K562 (cell line): ENCODE data around the gene FTL. TPM values are rescaled to one million over a fixed set of nuclear protein-coding genes. Genes with fewer than 3 reads are reported as not detected.

Experiments
- BCOR ChIP-seq: fragments of 450-650 bp; IDR thresholded peaks from 2 replicates; pipeline ENCODE4 v1.6.1; 2016
- FOXP4 ChIP-seq: sonication (generic); formaldehyde crosslinking; IDR thresholded peaks from 2 replicates; pipeline ENCODE4 v1.8.0; 2022; ENCODE audit warnings: mild to moderate bottlenecking, missing genetic modification reagents, borderline replicate concordance
- GABPB2 ChIP-seq: fragments of 250-450 bp; sonication (Bioruptor Pico); conservative IDR thresholded peaks from 2 replicates; pipeline ENCODE4 v1.5.1; 2021; ENCODE audit warnings: mild to moderate bottlenecking
- GTF2E2 ChIP-seq: fragments of 200-800 bp; sonication (Bioruptor generic); IDR thresholded peaks from 2 replicates; pipeline ENCODE4 v1.6.1; 2016; ENCODE audit warnings: missing genetic modification characterization, missing compliant biosample characterization
- MCM3 ChIP-seq: fragments of 450-650 bp; IDR thresholded peaks from 2 replicates; pipeline ENCODE4 v1.6.1; 2016
- NFE2L1 ChIP-seq: fragments of 450-650 bp; IDR thresholded peaks from 2 replicates; pipeline ENCODE4 v1.6.1; 2016; ENCODE audit warnings: missing genetic modification characterization, low read depth, mild to moderate bottlenecking, missing compliant biosample characterization, moderate library complexity, borderline replicate concordance
- NR2C2 ChIP-seq, 2 experiments: fragments of 200-800 bp in 1 of 2; sonication (Bioruptor generic) in 1 of 2; sonication (generic) in 1 of 2; formaldehyde crosslinking in 1 of 2; IDR thresholded peaks; 2 replicates each; pipeline versions ENCODE4 v1.6.1 to v1.8.0; 2016 to 2022; ENCODE audit warnings: mild to moderate bottlenecking in 1 of 2, missing compliant biosample characterization in 1 of 2, missing genetic modification characterization in 1 of 2, missing genetic modification reagents in 1 of 2
- RBM39 ChIP-seq: fragments of 200-400 bp; formaldehyde crosslinking; optimal IDR thresholded peaks from 2 replicates; pipeline ENCODE3; 2018; ENCODE audit warnings: low read depth, low read length
- TBL1XR1 ChIP-seq, 2 experiments: IDR thresholded peaks; 2 replicates each; pipeline ENCODE4 v1.6.1; 2012; ENCODE audit warnings: improper control_type of control experiment in 2 of 2, low read length in 2 of 2, mild to moderate bottlenecking in 1 of 2
- TEAD2 ChIP-seq: fragments of 450-650 bp; IDR thresholded peaks from 2 replicates; pipeline ENCODE4 v1.6.1; 2016; ENCODE audit warnings: missing genetic modification characterization, control low read depth, missing compliant biosample characterization
- UBTF ChIP-seq, 2 experiments: IDR thresholded peaks; 2 replicates each; pipeline ENCODE4 v1.6.1; 2012; ENCODE audit warnings: improper control_type of control experiment in 2 of 2, low read depth in 2 of 2, low read length in 2 of 2, borderline replicate concordance in 1 of 2
- ZNF347 ChIP-seq: fragments of 450-650 bp; formaldehyde crosslinking; IDR thresholded peaks from 2 replicates; pipeline ENCODE4 v1.4.0; 2020; ENCODE audit warnings: low read depth, mild to moderate bottlenecking, moderate library complexity
- ZNF512 ChIP-seq: IDR thresholded peaks from 2 replicates; pipeline ENCODE4 v1.6.1; 2016; ENCODE audit warnings: missing genetic modification characterization, missing compliant biosample characterization
- ZNF699 ChIP-seq: fragments of 250-450 bp; sonication (Bioruptor Pico); IDR thresholded peaks from 2 replicates; pipeline ENCODE4 v1.8.0; 2021; ENCODE audit warnings: mild to moderate bottlenecking, moderate library complexity; ENCODE audit not compliant: insufficient replicate concordance
- ZNF707 ChIP-seq: fragments of 250-450 bp; sonication (Bioruptor Pico); conservative IDR thresholded peaks from 2 replicates; pipeline ENCODE4 v1.8.0; 2022; ENCODE audit warnings: inconsistent platforms, mild to moderate bottlenecking, moderate library complexity
- ZNF717 ChIP-seq: fragments of 250-450 bp; sonication (Bioruptor Pico); IDR thresholded peaks from 2 replicates; pipeline ENCODE4 v1.5.0; 2021
- ZNF76 ChIP-seq: fragments of 250-450 bp; sonication (Bioruptor Pico); IDR thresholded peaks from 2 replicates; pipeline ENCODE4 v1.4.0; 2020; ENCODE audit warnings: mild to moderate bottlenecking, moderate library complexity, borderline replicate concordance
- polyA plus RNA-seq, 8 experiments: library from polyadenylated mRNA; depleted of rRNA in 4 of 8; stranded (reverse) in 5 of 8; unstranded in 3 of 8; fragments of >200 nt; fragmentation: Nextera tagmentation in 2 of 8; fragmentation: Illumina TruSeq in 1 of 8; extraction: Ambion mirVana in 2 of 8; extraction: Trizol in 1 of 8; gene quantifications; 2 replicates each; pipeline versions ENCODE4 v1.2.1 to v1.2.3, GENCODE V29; 2011 to 2014; ENCODE audit warnings: inconsistent platforms in 1 of 8, missing spikeins in 1 of 8
- total RNA-seq, 7 experiments: library from RNA; depleted of rRNA in 6 of 7; stranded (reverse); fragments of >200 nt in 6 of 7; fragmentation: Illumina TruSeq in 2 of 7; extraction: Trizol in 2 of 7; gene quantifications; 2 replicates each; pipeline versions ENCODE4 v1.2.1 to v1.2.3, GENCODE V29; 2011 to 2021; ENCODE audit warnings: low replicate concordance in 1 of 7
- TF ChIP-seq, protein P1 (sequence below): fragments of 450-650 bp; formaldehyde crosslinking; conservative IDR thresholded peaks from 2 replicates; pipeline ENCODE4 v1.4.0; 2022; ENCODE audit warnings: mild to moderate bottlenecking, missing genetic modification characterization
- TF ChIP-seq, protein P2 (sequence below): sonication (generic); formaldehyde crosslinking; IDR thresholded peaks from 2 replicates; pipeline ENCODE4 v1.4.0; 2020; ENCODE audit warnings: mild to moderate bottlenecking, missing genetic modification reagents

The FTL gene
- total and polyA plus RNA-seq, 9 of the 15 experiments (the other 6 are each of a cell fraction or from before 2014, with no cell fraction given), result 1,231 to 27,415 (median 3,965) TPM

DNA sequence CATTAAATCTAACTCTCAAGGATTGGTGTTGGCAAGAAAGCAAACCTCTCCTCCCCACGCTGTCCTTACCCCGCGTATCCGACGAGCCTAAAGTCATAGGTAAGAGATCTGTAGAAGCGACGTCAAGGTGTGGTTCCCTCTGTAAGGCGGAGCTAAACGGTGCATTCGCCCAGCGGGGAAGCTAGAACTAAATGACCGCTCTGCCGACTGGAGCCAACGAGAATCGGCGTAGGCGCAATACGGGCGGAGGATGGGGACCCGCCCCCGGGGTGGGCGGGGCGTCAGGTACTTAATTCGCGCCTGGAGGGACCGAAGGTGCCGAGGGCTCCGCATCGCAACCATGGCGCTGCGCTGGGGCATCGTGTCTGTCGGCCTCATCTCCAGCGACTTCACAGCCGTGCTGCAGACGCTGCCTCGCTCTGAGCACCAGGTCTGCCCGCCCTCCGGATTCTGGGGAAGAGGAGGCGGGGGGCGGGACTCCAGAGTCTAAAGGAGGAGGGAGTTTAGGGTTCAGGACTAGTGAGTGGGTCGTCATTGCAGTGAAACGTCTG, 31.7 kb upstream of the FTL start, which contains the start of gene DHDH (continued):
- TF ChIP-seq, protein P1, sequence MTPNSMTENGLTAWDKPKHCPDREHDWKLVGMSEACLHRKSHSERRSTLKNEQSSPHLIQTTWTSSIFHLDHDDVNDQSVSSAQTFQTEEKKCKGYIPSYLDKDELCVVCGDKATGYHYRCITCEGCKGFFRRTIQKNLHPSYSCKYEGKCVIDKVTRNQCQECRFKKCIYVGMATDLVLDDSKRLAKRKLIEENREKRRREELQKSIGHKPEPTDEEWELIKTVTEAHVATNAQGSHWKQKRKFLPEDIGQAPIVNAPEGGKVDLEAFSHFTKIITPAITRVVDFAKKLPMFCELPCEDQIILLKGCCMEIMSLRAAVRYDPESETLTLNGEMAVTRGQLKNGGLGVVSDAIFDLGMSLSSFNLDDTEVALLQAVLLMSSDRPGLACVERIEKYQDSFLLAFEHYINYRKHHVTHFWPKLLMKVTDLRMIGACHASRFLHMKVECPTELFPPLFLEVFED (CRISPR knock-in tag), result no peak
- TF ChIP-seq ZNF717 (CRISPR knock-in tag) (no peak), TEAD2 (tag) (no peak), UBTF (IDR thresholded peaks at IDR 0.05; ENCODE audit: borderline replicate concordance in 1 of 2, low read depth in 2 of 2, low read length in 2 of 2) (peak; percentile 52 to 57; a peak in 1 of 4 replicates), RBM39 (no peak), BCOR (peak; percentile 31; the same call in 1 of the 2 replicates), ZNF699 (CRISPR knock-in tag) (no peak), ZNF707 (no peak), NFE2L1 (tag) (no peak), GABPB2 (CRISPR knock-in tag) (no peak), NR2C2 (CRISPR knock-in tag; IDR thresholded peaks at IDR 0.05) (no peak), NR2C2 (tag; IDR thresholded peaks at IDR 0.05) (no peak), ZNF512 (tag) (no peak), FOXP4 (CRISPR knock-in tag) (no peak; the same call in 1 of the 2 replicates), ZNF76 (CRISPR knock-in tag) (no peak), ZNF347 (CRISPR knock-in tag) (no peak), MCM3 (no peak), TBL1XR1 (IDR thresholded peaks at IDR 0.05; ENCODE audit: low read length in 2 of 2) (no peak), GTF2E2 (no peak)
- TF ChIP-seq, protein P2, sequence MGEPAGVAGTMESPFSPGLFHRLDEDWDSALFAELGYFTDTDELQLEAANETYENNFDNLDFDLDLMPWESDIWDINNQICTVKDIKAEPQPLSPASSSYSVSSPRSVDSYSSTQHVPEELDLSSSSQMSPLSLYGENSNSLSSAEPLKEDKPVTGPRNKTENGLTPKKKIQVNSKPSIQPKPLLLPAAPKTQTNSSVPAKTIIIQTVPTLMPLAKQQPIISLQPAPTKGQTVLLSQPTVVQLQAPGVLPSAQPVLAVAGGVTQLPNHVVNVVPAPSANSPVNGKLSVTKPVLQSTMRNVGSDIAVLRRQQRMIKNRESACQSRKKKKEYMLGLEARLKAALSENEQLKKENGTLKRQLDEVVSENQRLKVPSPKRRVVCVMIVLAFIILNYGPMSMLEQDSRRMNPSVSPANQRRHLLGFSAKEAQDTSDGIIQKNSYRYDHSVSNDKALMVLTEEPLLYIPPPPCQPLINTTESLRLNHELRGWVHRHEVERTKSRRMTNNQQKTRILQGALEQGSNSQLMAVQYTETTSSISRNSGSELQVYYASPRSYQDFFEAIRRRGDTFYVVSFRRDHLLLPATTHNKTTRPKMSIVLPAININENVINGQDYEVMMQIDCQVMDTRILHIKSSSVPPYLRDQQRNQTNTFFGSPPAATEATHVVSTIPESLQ (CRISPR knock-in tag), result no peak
